H1 (cell line): ENCODE data around the gene PIAS2. TPM values are rescaled to one million over a fixed set of nuclear protein-coding genes. Genes with fewer than 3 reads are reported as not detected.
"Not testable (repeated sequence)": the region's sequence is repeated elsewhere in the genome, so short reads cannot be mapped to it uniquely, and the experiment has no call there.

ENCODE experiments used
- CTCF ChIA-PET: fragments of 300-600 bp; sonication (Branson Sonifier 250); formaldehyde crosslinking; loops from one replicate; lab custom pipeline; 2021; ENCODE audit not compliant: partially characterized antibody; lab: Charles Lee
- POLR2A ChIA-PET: fragments of 300-600 bp; sonication (Branson Sonifier 250); formaldehyde crosslinking; loops from one replicate; lab custom pipeline; 2021; ENCODE audit warnings: inconsistent platforms; ENCODE audit not compliant: partially characterized antibody; lab: Charles Lee
- DNase-seq, 2 experiments: peaks; one replicate each; pipeline versions ENCODE4 v3.0.0 to v3.0.0-alpha.2; 2010 to 2022; ENCODE audit warnings: low spot score in 2 of 2, low read depth in 1 of 2, mixed read lengths in 1 of 2
- FAIRE-seq: peaks from 2 replicates; lab custom pipeline; 2011; peaks lifted over from hg19 to GRCh38; lab: Jason Lieb, UNC
- H2AFZ ChIP-seq: 2 replicates; pipeline ENCODE4 v1.8.1; 2012; ENCODE audit warnings: low read length, inconsistent platforms
- H2AK5ac ChIP-seq: 2 replicates; pipeline ENCODE4 v1.6.1; 2013; ENCODE audit warnings: low read depth, low read length
- H2BK120ac ChIP-seq: replicated peaks from 2 replicates; pipeline ENCODE3; 2013; ENCODE audit warnings: low read depth, low read length, inconsistent platforms
- H2BK12ac ChIP-seq: 2 replicates; pipeline ENCODE4 v1.6.1; 2013; ENCODE audit warnings: low read depth, low read length
- H2BK15ac ChIP-seq: 2 replicates; pipeline ENCODE4 v1.6.1; 2013; ENCODE audit warnings: low read length
- H2BK20ac ChIP-seq: 2 replicates; pipeline ENCODE4 v1.6.1; 2013; ENCODE audit warnings: low read length
- H2BK5ac ChIP-seq: 2 replicates; pipeline ENCODE4 v1.6.1; 2013; ENCODE audit warnings: low read depth, low read length
- H3K14ac ChIP-seq: 2 replicates; pipeline ENCODE4 v1.6.1; 2013; ENCODE audit warnings: inconsistent platforms; ENCODE audit not compliant: insufficient read length
- H3K18ac ChIP-seq: 2 replicates; pipeline ENCODE4 v1.6.1; 2013; ENCODE audit warnings: low read length; ENCODE audit errors: extremely low read depth
- H3K23ac ChIP-seq: 2 replicates; pipeline ENCODE4 v1.6.1; 2013; ENCODE audit warnings: inconsistent platforms; ENCODE audit not compliant: insufficient read length
- H3K23me2 ChIP-seq: 2 replicates; pipeline ENCODE4 v1.6.1; 2013; ENCODE audit warnings: low read depth, low read length
- H3K27ac ChIP-seq: 2 replicates; pipeline ENCODE4 v1.6.1; 2011; ENCODE audit warnings: low read depth, low read length, inconsistent platforms
- H3K27me3 ChIP-seq, 4 experiments: replicated peaks in 1 of 4; 1 replicate in 1 of 4; 2 replicates in 3 of 4; pipeline versions ENCODE4 v1.6.1 to v1.8.1; 2011 to 2013; ENCODE audit warnings: low read length in 3 of 4, mild to moderate bottlenecking in 3 of 4, inconsistent platforms in 2 of 4, mixed read lengths in 2 of 4, moderate library complexity in 1 of 4; ENCODE audit not compliant: control insufficient read depth in 3 of 4, insufficient read depth in 3 of 4; ENCODE audit errors: extremely low read depth in 1 of 4
- H3K36me3 ChIP-seq, 4 experiments: 2 replicates each; pipeline versions ENCODE4 v1.6.1 to v1.8.1; 2011 to 2013; ENCODE audit warnings: mild to moderate bottlenecking in 4 of 4, low read length in 3 of 4, moderate library complexity in 2 of 4, control low read depth in 1 of 4, inconsistent platforms in 1 of 4; ENCODE audit not compliant: insufficient read depth in 4 of 4, control insufficient read depth in 2 of 4
- H3K4ac ChIP-seq: replicated peaks from 2 replicates; pipeline ENCODE3; 2013; ENCODE audit warnings: low read length, low read depth, mixed read lengths, inconsistent platforms; ENCODE audit not compliant: insufficient read length
- H3K4me1 ChIP-seq, 4 experiments: replicated peaks in 1 of 4; 1 replicate in 1 of 4; 2 replicates in 3 of 4; pipeline versions ENCODE4 v1.6.1 to v1.8.1; 2011 to 2013; ENCODE audit warnings: low read length in 3 of 4, inconsistent platforms in 2 of 4, mixed read lengths in 1 of 4; ENCODE audit not compliant: insufficient read depth in 4 of 4, control insufficient read depth in 3 of 4
- H3K4me2 ChIP-seq, 2 experiments: 2 replicates each; pipeline versions ENCODE4 v1.6.1 to v1.8.1; 2011 to 2013; ENCODE audit warnings: low read depth in 2 of 2, low read length in 2 of 2, control low read depth in 1 of 2, inconsistent platforms in 1 of 2, mild to moderate bottlenecking in 1 of 2; ENCODE audit not compliant: insufficient read depth in 1 of 2
- H3K4me3 ChIP-seq, 4 experiments: fragments of 200-600, 300-600 bp in 1 of 4; sonication (generic), shearing (Covaris generic), sonication (Bioruptor Twin) in 1 of 4; 2 replicates each; pipeline versions ENCODE4 v1.5.1 to v1.8.1; 2011 to 2016; ENCODE audit warnings: low read length in 4 of 4, low read depth in 3 of 4, control low read depth in 2 of 4, inconsistent platforms in 2 of 4, mild to moderate bottlenecking in 2 of 4, mixed read lengths in 1 of 4, moderate library complexity in 1 of 4; ENCODE audit not compliant: insufficient read depth in 2 of 4; ENCODE audit errors: extremely low read depth in 1 of 4
- H3K56ac ChIP-seq: replicated peaks from 2 replicates; pipeline ENCODE3; 2013; ENCODE audit warnings: low read depth, mild to moderate bottlenecking, mixed read lengths, low read length, inconsistent platforms; ENCODE audit not compliant: insufficient read length
- H3K79me1 ChIP-seq: 2 replicates; pipeline ENCODE4 v1.6.1; 2013; ENCODE audit warnings: low read depth, low read length, control low read depth
- H3K79me2 ChIP-seq, 2 experiments: 2 replicates each; pipeline versions ENCODE4 v1.6.1 to v1.8.1; 2012 to 2013; ENCODE audit warnings: low read length in 2 of 2, mild to moderate bottlenecking in 2 of 2, inconsistent platforms in 1 of 2; ENCODE audit not compliant: insufficient read depth in 2 of 2, control insufficient read depth in 1 of 2
- H3K9ac ChIP-seq, 4 experiments: replicated peaks in 1 of 4; 1 replicate in 1 of 4; 2 replicates in 3 of 4; pipeline versions ENCODE4 v1.6.1 to v1.8.1; 2011 to 2013; ENCODE audit warnings: low read depth in 3 of 4, low read length in 3 of 4, control low read depth in 2 of 4, mild to moderate bottlenecking in 2 of 4, moderate library complexity in 2 of 4, inconsistent platforms in 1 of 4; ENCODE audit errors: extremely low read depth in 1 of 4
- H3K9me3 ChIP-seq, 2 experiments: 2 replicates each; pipeline versions ENCODE4 v1.6.1 to v1.8.1; 2012 to 2013; ENCODE audit warnings: mild to moderate bottlenecking in 2 of 2, moderate library complexity in 2 of 2, control low read depth in 1 of 2, inconsistent platforms in 1 of 2, low read depth in 1 of 2, low read length in 1 of 2, mixed read lengths in 1 of 2; ENCODE audit not compliant: insufficient read depth in 2 of 2
- H4K20me1 ChIP-seq, 2 experiments: replicated peaks in 1 of 2; 2 replicates each; pipeline versions ENCODE3 to v1.8.1; 2011 to 2013; ENCODE audit warnings: inconsistent platforms in 2 of 2, low read length in 2 of 2, mild to moderate bottlenecking in 1 of 2; ENCODE audit not compliant: insufficient read depth in 2 of 2, control insufficient read depth in 1 of 2
- H4K5ac ChIP-seq: 2 replicates; pipeline ENCODE4 v1.6.1; 2013; ENCODE audit warnings: low read length, low read depth, mixed read lengths, inconsistent platforms; ENCODE audit not compliant: insufficient read length
- H4K8ac ChIP-seq: 2 replicates; pipeline ENCODE4 v1.8.0; 2013; ENCODE audit warnings: mild to moderate bottlenecking, moderate library complexity, low read length, inconsistent platforms; ENCODE audit not compliant: insufficient read depth; ENCODE audit errors: extremely low read depth
- H4K91ac ChIP-seq: replicated peaks from 2 replicates; pipeline ENCODE3; 2013; ENCODE audit warnings: low read length, mixed read lengths, inconsistent platforms; ENCODE audit not compliant: insufficient read length
- WGBS, 2 experiments: shearing (Covaris generic) in 1 of 2; methylation state at CpG; one replicate each; pipeline versions ENCODE4 v1.1.6 to v1.1.7; 2013 to 2015; ENCODE audit warnings: low lambda C conversion rate in 2 of 2, mixed read lengths in 2 of 2, inconsistent platforms in 1 of 2, low coverage in 1 of 2, missing lambda C conversion rate in 1 of 2; ENCODE audit not compliant: insufficient replicate concordance in 2 of 2, insufficient coverage in 1 of 2, insufficient read length in 1 of 2; ENCODE audit errors: extremely low coverage in 1 of 2, missing lambda C conversion rate in 1 of 2; 5-methylcytosine and 5-hydroxymethylcytosine counted together
- polyA plus RNA-seq, 7 experiments: library from polyadenylated mRNA; depleted of rRNA in 3 of 7; stranded (reverse) in 5 of 7; unstranded in 2 of 7; fragments of >200 nt in 5 of 7; fragments of 200-250 nt in 2 of 7; gene quantifications; 1 replicate in 5 of 7; 2 replicates in 1 of 7; 4 replicates in 1 of 7; pipeline versions ENCODE4 v1.2.1 to v1.2.3, GENCODE V29; 2011 to 2013; ENCODE audit warnings: missing spikeins in 2 of 7, mixed read lengths in 2 of 7
- total RNA-seq: library from RNA; stranded (reverse); fragmentation: NEBNext Ultra II Directional; extraction: Animal tissue kit (Norgen Biotek cat#: 25700); gene quantifications from 2 replicates; pipeline ENCODE4 v1.2.1, GENCODE V29; 2021

PIAS2 gene
- total and polyA plus RNA-seq, 2 of the 8 experiments (the other 6 are each of a cell fraction or from before 2014, with no cell fraction given): 20.1 to 53.9 TPM

- H2BK12ac ChIP-seq, H2BK20ac ChIP-seq, H4K8ac ChIP-seq, H3K14ac ChIP-seq, H4K5ac ChIP-seq, H4K91ac ChIP-seq, H3K18ac ChIP-seq, H3K4ac ChIP-seq, H2AFZ ChIP-seq, H3K79me1 ChIP-seq, H2BK120ac ChIP-seq, H3K56ac ChIP-seq, DNase-seq, H3K23me2 ChIP-seq, H3K27me3 ChIP-seq, H3K27ac ChIP-seq, H3K4me2 ChIP-seq, H3K4me3 ChIP-seq, H2BK15ac ChIP-seq, H4K20me1 ChIP-seq, FAIRE-seq, H3K23ac ChIP-seq, H3K9ac ChIP-seq, H2BK5ac ChIP-seq, H3K4me1 ChIP-seq, H2AK5ac ChIP-seq, CTCF ChIA-PET: not testable (repeated sequence)
- peaks cover 0 to 11% (median 3%) of the 10 kb centered on the region in 4 experiments; a peak in 2 of 8 replicates for H3K36me3 ChIP-seq
- H3K9me3 ChIP-seq: peaks cover 12 to 19% of the 10 kb centered on the region in 2 experiments
- H3K79me2 ChIP-seq: peaks cover 0 to 64% of the 10 kb centered on the region in 2 experiments; a peak in 2 of 4 replicates
- POLR2A ChIA-PET: interaction anchor here (1.2 kb wide), 1 partner anchor 52 kb away, joined by 4 read pairs; the partner anchor contains the start of genes KATNAL2 and PIAS2
- 92% methylated on average over 8 of the region's 8 CpGs; no CpG with 5 or more reads in 1 of the 2 experiments for WGBS, 2 experiments
These were observed 52.1 kb downstream of the PIAS2 start for GRCh38 chr18:46865245-46865644.
